HG03575 (cell line): ENCODE data around the gene CHD9.

Experiments used
- ATAC-seq: cut with Tn5 transposase; IDR thresholded peaks from one replicate; pipeline ENCODE4 v1.9.1; 2021; ENCODE audit not compliant: unreplicated experiment, insufficient number of reproducible peaks, low FRiP score; ENCODE audit errors: extremely low read depth

Gene CHD9

GRCh38 chr16:53087101-53087500, 32.3 kb downstream of the CHD9 start:
- no peak for ATAC-seq

- no peak for ATAC-seq
Measured at GRCh38 chr16:53089434-53090285, 34.9 kb downstream of the CHD9 start.

- ATAC-seq = no peak
Measured at GRCh38 chr16:53090286-53090590, 35.4 kb downstream of the CHD9 start.

GRCh38 chr16:53090591-53091411, 36.0 kb downstream of the CHD9 start:
- no peak for ATAC-seq

- ATAC-seq = peak; percentile 27
Measured at GRCh38 chr16:53091466-53092211, 36.8 kb downstream of the CHD9 start.

- no peak for ATAC-seq
Measured at GRCh38 chr16:53092284-53092683, 37.5 kb downstream of the CHD9 start.

- ATAC-seq = no peak
Measured at GRCh38 chr16:53093162-53093744, 38.5 kb downstream of the CHD9 start.

GRCh38 chr16:53094013-53094630, 39.3 kb downstream of the CHD9 start:
- ATAC-seq = peak; percentile 30

- ATAC-seq = no peak
Measured at GRCh38 chr16:53097190-53097589, 42.4 kb downstream of the CHD9 start.

- peak; percentile 18 for ATAC-seq
Measured at GRCh38 chr16:53098526-53099317, 43.9 kb downstream of the CHD9 start.

- peak; percentile 30 for ATAC-seq
Measured at GRCh38 chr16:53099318-53100130, 44.7 kb downstream of the CHD9 start.

- ATAC-seq = no peak
Measured at GRCh38 chr16:53100131-53100748, 45.4 kb downstream of the CHD9 start.

GRCh38 chr16:53100889-53101288, 46.1 kb downstream of the CHD9 start:
- ATAC-seq = no peak

GRCh38 chr16:53103811-53104210, 49.0 kb downstream of the CHD9 start:
- ATAC-seq = no peak

GRCh38 chr16:53105565-53105964, 50.8 kb downstream of the CHD9 start:
- no peak for ATAC-seq

GRCh38 chr16:53111078-53111791, 56.4 kb downstream of the CHD9 start:
- ATAC-seq = no peak
